CD14-positive monocyte (primary cell): Measurements from ENCODE around the gene RAPGEF6. TPM values are rescaled to one million over a fixed set of nuclear protein-coding genes. Genes with fewer than 3 reads are reported as not detected.
A peak's percentile ranks its signal among the peaks of the same experiment; 100 is the strongest.

Experiments used
- DNase-seq, 3 donors: peaks; one replicate each; pipeline ENCODE4 v3.0.0-alpha.2; 2011 to 2022
- H2AFZ ChIP-seq: 2 replicates; pipeline ENCODE4 v1.6.0; 2012; ENCODE audit warnings: mild to moderate bottlenecking, low read depth, low read length, inconsistent platforms; ENCODE audit not compliant: insufficient read depth, poor library complexity, severe bottlenecking
- H3K27ac ChIP-seq, 2 donors: 1 replicate in 1 of 2; 2 replicates in 1 of 2; pipeline ENCODE4 v1.5.1; 2012 to 2013; ENCODE audit warnings: low read length in 2 of 2, control low read depth in 1 of 2, inconsistent platforms in 1 of 2, low read depth in 1 of 2, mild to moderate bottlenecking in 1 of 2
- H3K27me3 ChIP-seq, 2 donors: one replicate each; pipeline versions ENCODE4 v1.6.0 to v1.6.1; 2011 to 2013; ENCODE audit warnings: low read length in 2 of 2; ENCODE audit not compliant: control insufficient read depth in 2 of 2, insufficient read depth in 2 of 2
- H3K36me3 ChIP-seq, 2 donors: replicated peaks in 1 of 2; 1 replicate in 1 of 2; 2 replicates in 1 of 2; pipeline versions ENCODE4 v1.5.1 to v1.6.1; 2012 to 2013; ENCODE audit warnings: low read length in 2 of 2, control low read depth in 1 of 2, inconsistent platforms in 1 of 2, mild to moderate bottlenecking in 1 of 2; ENCODE audit not compliant: insufficient read depth in 2 of 2, control insufficient read depth in 1 of 2
- H3K4me1 ChIP-seq, 2 donors: 1 replicate in 1 of 2; 2 replicates in 1 of 2; pipeline versions ENCODE4 v1.5.1 to v1.6.1; 2012 to 2013; ENCODE audit warnings: low read length in 2 of 2, control low read depth in 1 of 2, inconsistent platforms in 1 of 2, mild to moderate bottlenecking in 1 of 2, moderate library complexity in 1 of 2; ENCODE audit not compliant: insufficient read depth in 2 of 2, control insufficient read depth in 1 of 2
- H3K4me2 ChIP-seq: replicated peaks from 2 replicates; pipeline ENCODE3; 2012; ENCODE audit warnings: low read length, moderate library complexity, mild to moderate bottlenecking; ENCODE audit not compliant: poor library complexity, severe bottlenecking; ENCODE audit errors: extremely low read depth
- H3K4me3 ChIP-seq, 3 experiments: fragments of 200-600 bp in 1 of 3; sonication (generic) in 1 of 3; replicated peaks in 1 of 3; 1 replicate in 2 of 3; 2 replicates in 1 of 3; pipeline ENCODE4 v1.5.1; 2011 to 2013; ENCODE audit warnings: low read length in 3 of 3, mild to moderate bottlenecking in 3 of 3, control low read depth in 2 of 3, low read depth in 2 of 3, inconsistent platforms in 1 of 3, moderate library complexity in 1 of 3
- H3K79me2 ChIP-seq: 2 replicates; pipeline ENCODE4 v1.6.0; 2012; ENCODE audit warnings: mild to moderate bottlenecking, control low read depth, inconsistent platforms, low read length, moderate library complexity; ENCODE audit not compliant: insufficient read depth
- H3K9ac ChIP-seq: 2 replicates; pipeline ENCODE4 v1.6.0; 2017; ENCODE audit warnings: low read length, mild to moderate bottlenecking; ENCODE audit not compliant: insufficient read depth, poor library complexity, severe bottlenecking
- H3K9me3 ChIP-seq, 2 donors: replicated peaks in 1 of 2; 1 replicate in 1 of 2; 2 replicates in 1 of 2; pipeline versions ENCODE4 v1.5.1 to v1.6.1; 2012 to 2013; ENCODE audit warnings: low read length in 2 of 2, control low read depth in 1 of 2; ENCODE audit not compliant: control insufficient read depth in 1 of 2, insufficient read depth in 1 of 2
- H4K20me1 ChIP-seq: 2 replicates; pipeline ENCODE4 v1.6.0; 2012; ENCODE audit warnings: mild to moderate bottlenecking, low read length, control low read depth, moderate library complexity; ENCODE audit not compliant: insufficient read depth
- H3K27ac Mint-ChIP-seq, 7 donors: one replicate each; pipeline ENCODE4 v1.8.0; 2020; ENCODE audit warnings: mild to moderate bottlenecking in 7 of 7, mixed read lengths in 7 of 7, moderate library complexity in 6 of 7, inconsistent platforms in 2 of 7
- H3K27me3 Mint-ChIP-seq, 3 donors: one replicate each; pipeline ENCODE4 v1.8.0; 2021 to 2022; ENCODE audit warnings: low read depth in 3 of 3, mild to moderate bottlenecking in 3 of 3, mixed read lengths in 3 of 3, moderate library complexity in 3 of 3, inconsistent platforms in 1 of 3
- H3K36me3 Mint-ChIP-seq, 2 donors: one replicate each; pipeline ENCODE4 v1.8.0; 2020; ENCODE audit warnings: mixed read lengths in 2 of 2, inconsistent platforms in 1 of 2, mild to moderate bottlenecking in 1 of 2
- H3K4me1 Mint-ChIP-seq: one replicate; pipeline ENCODE4 v1.8.0; 2020; ENCODE audit warnings: mild to moderate bottlenecking, mixed read lengths
- H3K4me3 Mint-ChIP-seq, 2 donors: one replicate each; pipeline ENCODE4 v1.8.0; 2020; ENCODE audit warnings: mild to moderate bottlenecking in 2 of 2, mixed read lengths in 2 of 2, moderate library complexity in 1 of 2
- H3K9me3 Mint-ChIP-seq, 7 donors: one replicate each; pipeline ENCODE4 v1.8.0; 2020 to 2022; ENCODE audit warnings: mixed read lengths in 7 of 7, mild to moderate bottlenecking in 6 of 7, moderate library complexity in 6 of 7, inconsistent platforms in 2 of 7
- CTCF ChIP-seq: fragments of 200-600 bp; IDR thresholded peaks from one replicate; pipeline ENCODE4 v1.8.0; 2022; ENCODE audit warnings: antibody characterized with exemption, mild to moderate bottlenecking
- WGBS: methylation state at CpG from one replicate; pipeline ENCODE4 v1.1.5; 2013; ENCODE audit warnings: missing lambda C conversion rate; ENCODE audit not compliant: insufficient coverage; 5-methylcytosine and 5-hydroxymethylcytosine counted together
- intact Hi-C, 2 donors: fragments of 100-400 bp; cut with micrococcal nuclease; formaldehyde crosslinking; loops; one replicate each; pipeline versions ENCODE4 v1.15.0 to v1.15.1; 2023
- polyA plus RNA-seq, 3 donors: library from polyadenylated mRNA; depleted of rRNA in 1 of 3; unstranded in 2 of 3; stranded (reverse) in 1 of 3; fragments of 300-500 nt in 2 of 3; fragments of >200 nt in 1 of 3; fragmentation: Illumina TruSeq in 2 of 3; gene quantifications; 1 replicate in 2 of 3; 2 replicates in 1 of 3; pipeline ENCODE4 v1.2.3, GENCODE V29; 2012 to 2021

The RAPGEF6 gene
- polyA plus RNA-seq, 3 donors: 2.9 to 4.8 (median 4.8) TPM

GRCh38 chr5:131581702-131582101, 53.3 kb downstream of the RAPGEF6 start:
- H3K9me3 Mint-ChIP-seq: peaks cover 18 to 43% (median 28%) of the 10 kb centered on the region in 7 donors

DNA sequence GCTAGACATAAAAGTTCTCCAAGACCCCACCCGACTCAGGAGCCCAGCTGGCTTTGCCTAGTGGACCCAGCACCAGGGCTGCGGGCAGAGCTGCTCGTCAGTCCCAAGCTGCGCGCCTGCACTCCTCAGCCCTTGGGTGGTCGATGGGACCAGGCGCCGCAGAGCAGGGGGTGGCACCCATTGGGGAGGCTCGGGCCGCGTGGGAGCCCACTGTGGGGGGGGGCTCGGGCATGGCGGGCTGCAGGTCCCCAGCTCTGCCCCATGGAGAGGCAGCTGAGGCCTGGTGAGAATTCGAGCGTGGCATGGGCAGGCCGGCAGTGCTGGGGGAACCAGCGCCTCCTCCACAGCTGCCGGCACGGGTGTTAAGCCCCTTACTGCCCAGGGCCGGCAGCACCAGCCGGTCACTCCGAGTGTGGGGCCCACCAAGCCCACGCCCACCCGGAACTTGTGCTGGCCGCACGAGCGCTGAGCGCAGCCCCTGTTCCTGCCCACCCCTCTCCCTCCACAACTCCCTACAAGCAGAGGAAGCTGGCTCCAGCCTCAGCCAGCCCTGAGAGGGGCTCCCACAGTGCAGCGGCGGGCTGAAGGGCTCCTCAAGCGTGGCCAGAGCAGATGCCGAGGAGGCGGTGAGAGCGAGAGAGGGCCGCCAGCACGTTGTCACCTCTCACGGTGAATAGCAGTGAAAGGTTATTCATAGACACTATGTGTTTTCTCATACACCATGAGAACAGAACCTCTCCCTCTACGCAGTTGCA, 54.9 kb downstream of the RAPGEF6 start:
- H3K27ac Mint-ChIP-seq: no peak overlapping the region
- no peak overlapping the region for H3K27ac ChIP-seq

More at GRCh38 chr5:131581702-131582101, 53.3 kb downstream of the RAPGEF6 start:
- no peak overlapping the region for H3K9ac ChIP-seq
- 83% methylated on average over 1 of the region's 1 CpG for WGBS
- peaks cover 0 to 23% of the 10 kb centered on the region in 2 donors for H3K36me3 ChIP-seq
- no peak overlapping the region for H3K4me3 ChIP-seq
- Mint-ChIP-seq H3K27me3 (no peaks in the 10 kb centered on the region), H3K27ac (peak overlapping the region in 2 of 7 donors; percentile 44 to 51), H3K36me3 (peaks cover 45 to 46% of the 10 kb centered on the region in 2 donors), H3K4me1 (peaks cover 3% of the 10 kb centered on the region), H3K4me3 (no peak overlapping the region)
- no peaks in the 10 kb centered on the region for H3K27me3 ChIP-seq
- peaks cover 7% of the 10 kb centered on the region for H4K20me1 ChIP-seq
- intact Hi-C loops: no loop called here
- peaks cover 29% of the 10 kb centered on the region for H3K79me2 ChIP-seq
- H3K4me1 ChIP-seq: no peaks in the 10 kb centered on the region
- no peak overlapping the region for H3K4me2 ChIP-seq
- no peak overlapping the region for H3K27ac ChIP-seq
- no peak for TF ChIP-seq CTCF
- no peak overlapping the region for H2AFZ ChIP-seq
- no peak for DNase-seq
- H3K9me3 ChIP-seq: peaks cover 29 to 31% of the 10 kb centered on the region in 2 donors

More for the DNA sequence above, 54.9 kb downstream of the RAPGEF6 start:
- H3K36me3 ChIP-seq: peaks cover 0 to 33% of the 10 kb centered on the region in 2 donors
- peaks cover 4% of the 10 kb centered on the region for H4K20me1 ChIP-seq
- Mint-ChIP-seq H3K4me3 (no peak overlapping the region), H3K4me1 (peaks cover 3% of the 10 kb centered on the region), H3K27me3 (no peaks in the 10 kb centered on the region), H3K36me3 (peaks cover 41% of the 10 kb centered on the region in 2 donors), H3K9me3 (peaks cover 18 to 43% (median 28%) of the 10 kb centered on the region in 7 donors)
- no peak for TF ChIP-seq CTCF
- 94% methylated on average over 26 of the region's 38 CpGs for WGBS
- no peak overlapping the region for H3K4me3 ChIP-seq
- no peak for DNase-seq
- peaks cover 22% of the 10 kb centered on the region for H3K79me2 ChIP-seq
- intact Hi-C loops: no loop called here
- no peak overlapping the region for H3K4me2 ChIP-seq
- H3K27me3 ChIP-seq: no peaks in the 10 kb centered on the region
- no peak overlapping the region for H3K9ac ChIP-seq
- no peaks in the 10 kb centered on the region for H3K4me1 ChIP-seq
- no peak overlapping the region for H2AFZ ChIP-seq
- peaks cover 38 to 45% of the 10 kb centered on the region in 2 donors for H3K9me3 ChIP-seq
